PC-9 (cell line): ENCODE results near the gene NR3C1. TPM values are rescaled to one million over a fixed set of nuclear protein-coding genes. Genes with fewer than 3 reads are reported as not detected.

ENCODE experiments used
- BruUV-seq: library from RNA; stranded (reverse); fragments of 400-500 nt; replicated peaks from 2 replicates; lab custom pipeline; 2021; lab: Mats Ljungman, UMichigan
- CTCF ChIA-PET: fragments of 300-600 bp; sonication (Branson Sonifier 250); formaldehyde crosslinking; loops from one replicate; lab custom pipeline; 2022; ENCODE audit warnings: antibody characterized with exemption; lab: Charles Lee
- POLR2A ChIA-PET: fragments of 300-600 bp; sonication (Branson Sonifier 250); formaldehyde crosslinking; loops from one replicate; lab custom pipeline; 2022; ENCODE audit warnings: antibody characterized with exemption; ENCODE audit not compliant: unreplicated experiment; lab: Charles Lee
- DNase-seq, 2 experiments: peaks; one replicate each; pipeline versions ENCODE4 v3.0.0 to v3.0.0-alpha.2; 2015 to 2022; ENCODE audit warnings: mixed read lengths in 1 of 2
- H2AFZ ChIP-seq: fragments of 200-600 bp; sonication (generic); 2 replicates; pipeline ENCODE4 v1.8.1; 2017; ENCODE audit warnings: antibody characterized with exemption
- H3F3A ChIP-seq: fragments of 200-600 bp; sonication (generic); 2 replicates; pipeline ENCODE4 v1.8.1; 2017; ENCODE audit warnings: antibody characterized with exemption, mild to moderate bottlenecking, low read depth; ENCODE audit not compliant: insufficient read depth
- H3K27ac ChIP-seq: fragments of 200-600 bp; sonication (generic); 2 replicates; pipeline ENCODE4 v1.6.1; 2016; ENCODE audit warnings: mixed run types
- H3K27me3 ChIP-seq: fragments of 200-600 bp; sonication (generic); 2 replicates; pipeline ENCODE4 v1.6.1; 2016; ENCODE audit warnings: low read depth, mixed run types; ENCODE audit not compliant: insufficient read depth
- H3K36me3 ChIP-seq: fragments of 200-600 bp; sonication (generic); 2 replicates; pipeline ENCODE4 v1.6.1; 2016; ENCODE audit warnings: low read depth, mixed run types
- H3K4me1 ChIP-seq: fragments of 200-600 bp; sonication (generic); replicated peaks from 2 replicates; pipeline ENCODE4 v1.6.1; 2016; ENCODE audit warnings: mixed run types; ENCODE audit not compliant: insufficient read depth
- H3K4me2 ChIP-seq: fragments of 200-600 bp; sonication (generic); 2 replicates; pipeline ENCODE4 v1.6.1; 2017; ENCODE audit warnings: mixed run types
- H3K4me3 ChIP-seq: fragments of 200-600 bp; sonication (generic); 2 replicates; pipeline ENCODE4 v1.6.1; 2016; ENCODE audit warnings: mixed run types
- H3K79me2 ChIP-seq: fragments of 200-600 bp; sonication (generic); 2 replicates; pipeline ENCODE4 v1.6.1; 2017; ENCODE audit warnings: low read depth, mixed run types
- H3K9me2 ChIP-seq: fragments of 200-600 bp; sonication (generic); 2 replicates; pipeline ENCODE4 v1.8.1; 2017; ENCODE audit warnings: mild to moderate bottlenecking; ENCODE audit not compliant: insufficient read depth
- H3K9me3 ChIP-seq: fragments of 200-600 bp; sonication (generic); 2 replicates; pipeline ENCODE4 v1.8.1; 2016; ENCODE audit warnings: low read depth; ENCODE audit not compliant: insufficient read depth
- H4K20me1 ChIP-seq: fragments of 200-600 bp; sonication (generic); 2 replicates; pipeline ENCODE4 v1.8.1; 2017; ENCODE audit not compliant: insufficient read depth
- EZH2 ChIP-seq: fragments of 200-600 bp; sonication (generic); IDR thresholded peaks from 2 replicates; pipeline ENCODE4 v1.8.0; 2017; ENCODE audit warnings: antibody characterized with exemption, low read depth
- intact Hi-C: fragments of 100-400 bp; cut with micrococcal nuclease; formaldehyde crosslinking; loops from one replicate; pipeline ENCODE4 v1.10.0; 2022; ENCODE audit not compliant: unreplicated experiment
- total RNA-seq: library from RNA; stranded (reverse); gene quantifications from 2 replicates; pipeline ENCODE4 v1.2.3, GENCODE V29; 2021
- TF ChIP-seq, protein P1 (sequence below): fragments of 200-600 bp; sonication (generic); conservative IDR thresholded peaks from 2 replicates; pipeline ENCODE4 v1.6.1; 2017; ENCODE audit warnings: mixed run types, antibody characterized with exemption, mild to moderate bottlenecking, moderate library complexity

NR3C1 gene
- total RNA-seq, 1 experiment from 2014 or later: 52.8 TPM

GRCh38 chr5:143406408-143406807 lies 2.9 kb upstream of the NR3C1 start:
- no peak for DNase-seq
- H4K20me1 ChIP-seq: peaks cover 3% of the 10 kb centered on the region; the same call in 1 of the 2 replicates
- peaks cover 6% of the 10 kb centered on the region; the same call in 1 of the 2 replicates for H3K9me2 ChIP-seq
- peaks cover 17% of the 10 kb centered on the region for H3K4me1 ChIP-seq
- H3F3A ChIP-seq: peaks cover 10% of the 10 kb centered on the region; the same call in 1 of the 2 replicates
- intact Hi-C loops: loop anchor here (5.0 to 10.0 kb wide), 3 partner anchors 86 to 768 kb away; partner anchors contain the start of genes KCTD16 and YIPF5
- peak overlapping the region; percentile 96 for H3K4me2 ChIP-seq
- H3K9me3 ChIP-seq: peaks cover 4% of the 10 kb centered on the region; the same call in 1 of the 2 replicates
- H3K27me3 ChIP-seq: no peaks in the 10 kb centered on the region
- no peaks in the 10 kb centered on the region for H3K36me3 ChIP-seq
- TF ChIP-seq, protein P1, sequence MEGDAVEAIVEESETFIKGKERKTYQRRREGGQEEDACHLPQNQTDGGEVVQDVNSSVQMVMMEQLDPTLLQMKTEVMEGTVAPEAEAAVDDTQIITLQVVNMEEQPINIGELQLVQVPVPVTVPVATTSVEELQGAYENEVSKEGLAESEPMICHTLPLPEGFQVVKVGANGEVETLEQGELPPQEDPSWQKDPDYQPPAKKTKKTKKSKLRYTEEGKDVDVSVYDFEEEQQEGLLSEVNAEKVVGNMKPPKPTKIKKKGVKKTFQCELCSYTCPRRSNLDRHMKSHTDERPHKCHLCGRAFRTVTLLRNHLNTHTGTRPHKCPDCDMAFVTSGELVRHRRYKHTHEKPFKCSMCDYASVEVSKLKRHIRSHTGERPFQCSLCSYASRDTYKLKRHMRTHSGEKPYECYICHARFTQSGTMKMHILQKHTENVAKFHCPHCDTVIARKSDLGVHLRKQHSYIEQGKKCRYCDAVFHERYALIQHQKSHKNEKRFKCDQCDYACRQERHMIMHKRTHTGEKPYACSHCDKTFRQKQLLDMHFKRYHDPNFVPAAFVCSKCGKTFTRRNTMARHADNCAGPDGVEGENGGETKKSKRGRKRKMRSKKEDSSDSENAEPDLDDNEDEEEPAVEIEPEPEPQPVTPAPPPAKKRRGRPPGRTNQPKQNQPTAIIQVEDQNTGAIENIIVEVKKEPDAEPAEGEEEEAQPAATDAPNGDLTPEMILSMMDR: no peak
- no peak for TF ChIP-seq EZH2
- 0 out of 2 replicates have a peak overlapping the region, but pooled peaks have one; percentile 25 for H2AFZ ChIP-seq
- ChIA-PET CTCF (no interaction called here), POLR2A (no interaction called here)
- H3K79me2 ChIP-seq: peaks cover 14% of the 10 kb centered on the region
- peak overlapping the region; percentile 89; the same call in 1 of the 2 replicates for H3K4me3 ChIP-seq
- BruUV-seq: no TSS peak
- H3K27ac ChIP-seq: no peak overlapping the region

DNA sequence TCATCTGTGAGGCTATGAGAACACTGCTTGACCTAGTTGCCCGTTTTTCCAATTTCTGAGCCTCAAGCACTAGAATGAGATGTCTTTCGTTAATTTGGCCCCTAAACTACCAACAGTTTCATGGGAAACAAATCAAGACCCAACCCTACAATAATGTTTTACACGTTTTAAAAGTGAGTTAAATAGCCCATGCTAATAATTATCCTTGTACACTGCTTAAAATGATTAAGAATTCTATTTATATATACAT lies 2.3 kb upstream of the NR3C1 start:
- Histone ChIP-seq H3F3A (peaks cover 10% of the 10 kb centered on the region; the same call in 1 of the 2 replicates), H2AFZ (peak overlapping the region; percentile 100), H3K4me2 (peak overlapping the region; percentile 96), H3K27me3 (no peaks in the 10 kb centered on the region), H3K36me3 (no peaks in the 10 kb centered on the region), H3K9me3 (peaks cover 4% of the 10 kb centered on the region; the same call in 1 of the 2 replicates), H3K27ac (peak overlapping the region; percentile 94), H3K4me1 (peaks cover 20% of the 10 kb centered on the region), H4K20me1 (peaks cover 8% of the 10 kb centered on the region; the same call in 1 of the 2 replicates), H3K9me2 (peaks cover 6% of the 10 kb centered on the region; the same call in 1 of the 2 replicates), H3K4me3 (peak overlapping the region; percentile 89), H3K79me2 (peaks cover 20% of the 10 kb centered on the region)
- TF ChIP-seq, protein P1: no peak
- no peak for TF ChIP-seq EZH2
- POLR2A ChIA-PET: no interaction called here
- CTCF ChIA-PET: no interaction called here
- DNase-seq: no peak
- no TSS peak for BruUV-seq
- intact Hi-C loops: loop anchor here (1.0 to 10.0 kb wide), 8 partner anchors 87 to 769 kb away; partner anchors contain the start of genes KCTD16 and YIPF5

DNA sequence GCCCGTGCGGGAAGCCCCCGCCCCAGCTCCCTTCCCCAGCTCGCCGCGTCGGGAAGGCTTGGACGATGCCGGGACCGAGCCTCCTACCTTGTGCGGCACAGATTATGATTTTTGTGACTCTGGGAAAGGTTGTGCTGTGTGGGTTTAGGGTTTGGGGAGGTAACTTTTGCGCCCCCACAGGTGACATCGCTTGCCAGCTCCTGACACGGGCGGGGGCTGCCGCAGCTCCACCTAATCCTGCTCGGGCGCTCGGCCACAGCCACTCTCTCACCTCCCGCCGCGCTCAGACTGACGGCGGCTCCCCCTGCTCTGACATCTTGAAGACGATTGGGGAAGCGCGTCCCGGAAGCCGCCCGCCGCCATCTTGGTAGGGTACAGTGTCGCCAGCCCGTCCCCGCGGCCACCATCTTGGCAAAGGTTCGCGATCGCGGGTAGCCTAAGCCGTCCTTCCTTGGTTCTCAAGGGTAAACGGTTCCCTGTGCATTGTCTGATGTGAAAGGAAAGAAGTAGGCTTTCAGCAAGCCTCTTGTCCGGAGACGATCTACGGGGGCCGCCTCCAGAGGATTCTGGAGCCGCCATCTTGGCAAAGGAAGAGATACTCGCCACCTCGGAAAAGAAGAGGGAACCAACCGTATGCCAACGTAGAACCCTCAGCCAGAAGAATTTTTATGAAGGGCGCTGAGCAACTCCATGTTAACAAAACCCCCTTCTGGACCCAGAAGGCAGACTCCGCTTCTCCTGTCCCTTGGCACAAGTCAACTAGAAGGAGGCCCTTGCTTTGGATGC lies 1.8 kb upstream of the NR3C1 start:
- H3K4me1 ChIP-seq: peaks cover 20% of the 10 kb centered on the region
- peaks cover 10% of the 10 kb centered on the region; the same call in 1 of the 2 replicates for H3F3A ChIP-seq
- intact Hi-C loops: loop anchor here (1.0 to 10.0 kb wide), 8 partner anchors 87 to 770 kb away; partner anchors contain the start of genes KCTD16 and YIPF5
- TF ChIP-seq, protein P1: peak; percentile 25; the same call in 1 of the 2 replicates
- TF ChIP-seq EZH2: no peak
- peak; percentile 69 to 79 for DNase-seq
- POLR2A ChIA-PET: interaction anchor here (0.7 to 1.0 kb wide), 2 partner anchors 102 to 325 kb away, joined by 3 read pairs; no protein-coding TSS in a partner anchor
- CTCF ChIA-PET: interaction anchor here (0.6 to 1.1 kb wide), 4 partner anchors 8 to 552 kb away, joined by 3 to 4 read pairs (median 4); no protein-coding TSS in a partner anchor
- H2AFZ ChIP-seq: peak overlapping the region; percentile 100
- H3K4me2 ChIP-seq: peak overlapping the region; percentile 96
- peaks cover 8% of the 10 kb centered on the region; the same call in 1 of the 2 replicates for H4K20me1 ChIP-seq
- no peaks in the 10 kb centered on the region for H3K36me3 ChIP-seq
- TSS peak; percentile 90 for BruUV-seq
- peaks cover 25% of the 10 kb centered on the region for H3K79me2 ChIP-seq
- H3K27me3 ChIP-seq: no peaks in the 10 kb centered on the region
- peak overlapping the region; percentile 89 for H3K4me3 ChIP-seq
- H3K9me3 ChIP-seq: peaks cover 4% of the 10 kb centered on the region; the same call in 1 of the 2 replicates
- peak overlapping the region; percentile 94 for H3K27ac ChIP-seq
- peaks cover 6% of the 10 kb centered on the region; the same call in 1 of the 2 replicates for H3K9me2 ChIP-seq
